IPS-18c (cell line): ENCODE results near the gene PKN2.

Source experiments
- H3K4me3 ChIP-seq: 2 replicates; pipeline ENCODE4 v1.7.0; 2013; ENCODE audit warnings: low read depth, mild to moderate bottlenecking, low read length, moderate library complexity; ENCODE audit not compliant: insufficient read depth
- H3K9me3 ChIP-seq: one replicate; pipeline ENCODE4 v1.6.1; 2013; ENCODE audit warnings: mild to moderate bottlenecking, low read length, moderate library complexity; ENCODE audit not compliant: control insufficient read depth, insufficient read depth

Gene PKN2

DNA sequence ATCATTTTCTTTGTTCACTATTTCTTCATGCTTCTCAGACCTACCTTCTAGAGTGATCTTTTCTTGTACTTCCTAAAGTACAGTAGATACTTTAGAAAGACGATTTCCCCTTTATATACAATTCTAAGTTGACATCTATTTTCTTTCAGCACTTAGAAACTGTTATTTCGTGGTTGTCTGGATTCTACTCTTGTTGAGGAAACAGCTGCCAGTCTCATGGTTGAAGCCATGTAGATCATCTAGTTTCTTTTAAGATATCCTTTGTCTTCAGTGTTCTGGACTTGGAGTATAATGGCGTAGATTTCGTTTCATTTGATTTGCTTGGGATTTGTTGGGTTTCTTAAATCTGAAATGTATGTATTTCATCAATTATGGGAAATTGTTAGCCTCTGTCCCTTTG, 67.6 kb downstream of the PKN2 start:
- Histone ChIP-seq H3K9me3 (no peaks in the 10 kb centered on the region), H3K4me3 (no peak overlapping the region)

DNA sequence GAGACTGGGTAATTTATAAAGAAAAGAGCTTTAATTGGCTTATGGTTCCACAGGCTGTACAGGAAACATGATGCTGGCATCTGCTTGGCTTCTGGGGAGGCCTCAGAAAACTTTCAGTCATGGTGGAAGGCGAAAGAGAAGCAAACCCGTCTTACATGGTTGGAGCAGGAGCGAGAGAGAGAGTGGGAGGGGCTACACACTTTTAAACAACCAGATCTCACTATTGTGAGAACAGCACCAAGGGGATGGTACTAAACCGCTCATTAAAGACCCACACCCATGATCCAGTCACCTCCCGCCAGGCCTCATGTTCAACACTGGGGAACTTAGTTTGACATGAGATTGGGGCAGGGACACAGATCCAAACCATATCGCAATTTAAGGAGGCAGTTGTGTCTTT, 69.4 kb downstream of the PKN2 start:
- Histone ChIP-seq H3K9me3 (no peaks in the 10 kb centered on the region), H3K4me3 (no peak overlapping the region)

DNA sequence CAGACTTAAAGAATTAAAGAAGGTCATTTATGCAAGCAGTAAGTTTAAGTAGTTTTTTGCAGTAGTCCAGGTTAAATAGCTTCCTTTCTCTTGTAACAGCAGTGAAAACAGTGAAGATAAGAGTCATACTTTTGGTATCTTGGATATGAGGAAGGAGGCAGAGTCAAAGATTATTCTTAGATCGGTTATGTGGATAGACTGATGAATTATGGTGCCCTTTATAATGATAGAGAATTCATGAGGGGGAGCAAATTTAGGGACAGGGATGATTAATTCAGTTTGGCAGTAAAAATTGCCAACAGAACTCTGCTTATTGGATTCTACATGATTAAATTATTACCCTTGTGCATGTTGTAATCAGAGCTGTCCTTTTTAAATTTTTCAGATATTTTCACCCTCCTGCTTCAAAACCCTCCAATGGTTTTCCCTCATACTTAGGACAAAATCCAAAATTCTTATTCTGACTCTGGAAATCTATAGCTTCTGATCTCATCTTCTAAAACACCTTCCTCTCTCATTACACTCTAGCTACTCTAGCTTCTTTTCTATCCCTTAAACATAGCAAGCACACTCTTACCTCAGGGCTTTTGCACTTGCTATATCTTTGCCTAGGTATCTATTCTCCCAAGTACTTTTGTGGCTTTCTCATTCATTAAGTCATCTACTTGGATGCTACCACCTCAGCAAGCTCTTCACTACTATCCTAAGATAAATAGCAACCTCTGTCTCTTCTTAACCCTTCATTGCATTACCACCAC, 79.8 kb downstream of the PKN2 start:
- Histone ChIP-seq H3K4me3 (no peak overlapping the region), H3K9me3 (peaks cover 2% of the 10 kb centered on the region)

DNA sequence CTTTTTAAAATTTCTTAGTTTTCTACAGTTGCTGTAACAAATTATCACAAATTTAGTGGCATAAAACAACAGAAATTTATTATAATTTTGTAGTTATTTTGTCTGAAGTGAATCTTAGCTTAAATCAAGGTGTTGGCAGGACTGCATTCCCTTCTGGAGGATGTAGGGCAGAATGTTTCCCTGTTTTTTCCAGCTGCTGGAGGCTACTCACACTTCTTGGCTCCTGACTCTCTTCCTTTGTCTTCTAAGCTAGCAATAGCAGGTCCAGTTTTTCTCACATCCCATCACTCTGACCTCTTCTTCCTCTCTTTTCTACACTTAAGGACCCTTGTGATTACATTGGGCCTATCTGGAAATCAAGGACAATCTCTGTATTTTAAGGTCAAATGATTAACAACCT, 84.1 kb downstream of the PKN2 start:
- Histone ChIP-seq H3K9me3 (peaks cover 2% of the 10 kb centered on the region), H3K4me3 (no peak overlapping the region)

DNA sequence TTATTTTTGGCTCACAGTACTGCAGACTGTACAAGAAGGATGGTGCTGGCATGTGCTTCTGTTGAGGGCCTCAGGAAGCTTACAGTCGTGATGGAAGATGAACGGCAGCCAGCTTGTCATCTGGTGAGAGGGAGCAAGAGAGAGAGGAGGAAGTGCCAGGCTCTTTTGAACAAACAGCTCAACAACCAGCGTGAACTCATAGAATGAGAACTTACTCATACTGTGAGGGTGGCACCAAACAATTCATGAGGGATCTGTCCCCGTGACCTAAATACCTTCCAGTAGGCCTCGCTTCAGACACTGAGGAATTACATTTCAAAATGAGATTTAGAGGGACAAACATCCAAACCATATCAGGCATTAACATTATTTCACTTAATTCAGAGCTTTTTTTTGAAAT, 84.7 kb downstream of the PKN2 start:
- no peak overlapping the region for H3K4me3 ChIP-seq

DNA sequence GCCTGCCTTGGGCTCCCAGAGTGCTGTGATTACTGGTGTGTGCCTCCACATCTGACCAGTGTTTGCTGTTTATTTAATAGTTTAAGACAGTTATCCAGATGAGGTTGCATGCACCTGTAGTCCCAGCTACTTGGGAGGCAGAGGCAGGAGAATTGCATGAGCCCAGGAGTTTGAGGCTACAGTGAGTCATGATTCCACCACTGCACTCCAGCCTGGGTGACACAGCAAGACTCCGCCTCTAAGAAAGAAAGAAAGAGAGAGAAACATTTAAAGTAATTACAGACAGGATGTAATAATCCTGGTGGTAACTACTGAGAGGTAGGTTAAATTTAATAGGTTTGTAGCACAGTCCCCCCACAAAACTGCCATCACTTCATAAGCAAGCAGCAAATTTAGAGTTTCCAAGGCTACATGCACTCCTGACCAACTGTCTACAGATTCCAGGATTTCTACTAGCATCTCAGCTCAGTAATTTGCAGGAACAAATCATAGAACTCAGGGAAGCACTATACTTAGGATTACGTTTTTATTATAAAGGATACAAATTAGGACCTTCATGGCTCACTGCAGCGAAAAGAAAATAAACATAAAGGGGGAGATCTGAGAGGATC, 89.6 kb downstream of the PKN2 start:
- no peak overlapping the region for H3K4me3 ChIP-seq

More for the DNA sequence above, 84.7 kb downstream of the PKN2 start:
- peaks cover 2% of the 10 kb centered on the region for H3K9me3 ChIP-seq

DNA sequence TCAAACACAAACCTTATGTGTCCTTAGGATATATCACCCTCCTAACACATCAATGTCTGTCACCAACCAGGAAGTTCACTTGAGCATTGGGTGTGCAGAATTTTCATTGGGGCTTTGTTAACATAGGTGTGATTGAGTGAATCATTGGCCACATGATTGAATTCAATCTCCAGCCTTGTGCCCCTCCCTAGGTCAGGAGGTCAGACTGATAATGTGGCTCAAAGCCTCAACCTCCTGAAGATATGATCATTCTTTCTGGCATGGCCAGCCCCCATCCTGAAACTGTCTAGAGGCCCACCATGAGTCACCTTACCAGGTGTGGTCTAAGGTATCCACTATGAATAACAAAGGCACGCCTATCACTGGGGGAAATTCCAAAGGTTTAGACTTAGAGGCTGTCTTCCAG, 90.1 kb downstream of the PKN2 start:
- H3K9me3 ChIP-seq: no peaks in the 10 kb centered on the region

More for the DNA sequence above, 89.6 kb downstream of the PKN2 start:
- H3K9me3 ChIP-seq: no peaks in the 10 kb centered on the region

DNA sequence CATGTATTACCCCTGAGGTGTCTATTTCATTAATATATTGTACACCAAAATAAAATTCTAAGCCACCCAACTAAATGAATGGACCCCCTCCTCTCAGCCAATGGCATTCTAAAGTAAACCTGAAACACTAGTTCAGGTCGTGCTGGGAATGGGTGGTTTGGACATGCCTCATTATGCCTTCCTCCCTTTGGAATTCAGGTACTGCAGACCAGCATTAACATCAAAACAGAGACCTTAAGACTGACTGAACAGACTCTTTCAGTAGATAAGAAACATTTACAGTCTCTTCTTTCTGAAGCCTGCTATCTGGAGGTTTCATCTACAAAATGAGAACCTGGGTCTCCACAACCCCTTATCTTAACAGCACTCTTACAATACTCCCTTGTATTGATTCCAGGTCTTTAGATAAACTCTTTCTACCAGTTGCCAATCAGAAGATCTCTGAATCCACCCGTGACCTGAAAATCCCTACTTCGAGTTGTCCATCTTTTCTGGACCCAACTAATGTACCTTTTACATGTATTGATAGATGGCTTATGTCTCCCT, 93.6 kb downstream of the PKN2 start:
- Histone ChIP-seq H3K9me3 (no peaks in the 10 kb centered on the region), H3K4me3 (no peak overlapping the region)

More for the DNA sequence above, 90.1 kb downstream of the PKN2 start:
- H3K4me3 ChIP-seq: no peak overlapping the region

DNA sequence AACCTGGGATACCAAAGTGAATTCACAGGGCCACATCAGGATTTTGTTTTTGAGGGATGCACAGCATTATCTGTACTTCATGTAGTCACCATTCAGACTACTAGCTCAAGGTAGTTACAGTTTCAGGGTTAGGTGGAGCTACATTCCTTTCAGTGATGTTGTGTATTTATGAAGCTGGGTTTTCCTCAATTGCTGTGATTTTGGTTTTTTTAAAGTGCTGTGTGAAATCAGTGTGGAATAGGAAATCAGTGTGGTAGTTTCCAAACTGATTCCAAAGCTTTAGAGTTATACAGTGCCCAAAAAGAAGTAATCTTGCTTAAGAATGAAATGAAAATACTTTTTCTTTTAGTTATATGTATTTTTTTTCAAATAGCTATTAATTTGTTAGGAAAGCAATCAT, 95.8 kb downstream of the PKN2 start:
- H3K9me3 ChIP-seq: no peaks in the 10 kb centered on the region
- no peak overlapping the region for H3K4me3 ChIP-seq

DNA sequence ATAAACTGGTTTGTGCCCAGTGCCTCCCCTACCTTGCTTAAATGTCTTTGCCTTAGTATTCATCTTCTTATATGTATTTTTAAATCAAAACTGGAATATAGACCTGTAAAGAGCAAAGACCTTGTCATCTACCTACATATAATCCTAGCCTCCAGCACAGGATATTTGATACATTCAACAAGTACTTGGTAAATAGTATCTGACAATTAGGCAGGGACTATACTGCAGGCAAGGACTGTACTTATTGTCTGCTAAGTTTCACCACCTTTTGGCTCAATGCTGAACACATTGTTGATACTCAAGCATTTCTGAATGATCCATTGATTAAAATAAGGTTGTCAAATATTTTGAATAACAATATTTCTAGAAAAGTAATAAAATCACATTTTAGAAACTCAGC, 96.4 kb downstream of the PKN2 start:
- Histone ChIP-seq H3K4me3 (no peak overlapping the region), H3K9me3 (no peaks in the 10 kb centered on the region)

DNA sequence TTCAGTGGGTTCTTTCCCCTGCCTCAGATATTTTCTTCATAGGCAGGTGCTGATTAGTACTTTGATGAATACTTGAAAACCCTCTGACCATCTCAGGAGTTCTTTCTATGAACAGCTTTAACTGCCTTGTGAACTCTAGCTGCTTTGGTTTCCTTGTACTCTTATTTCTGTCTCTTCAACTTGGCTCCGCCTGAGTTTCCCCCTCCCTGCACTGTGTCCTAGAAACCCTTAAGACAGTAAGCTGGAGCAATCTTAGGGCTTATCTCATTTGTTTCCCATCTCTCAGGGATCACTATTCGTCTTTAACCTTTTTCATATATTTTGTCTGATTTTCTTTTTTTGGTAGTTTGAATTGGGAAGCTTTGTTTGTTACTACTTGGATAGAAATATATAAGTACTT, 99.1 kb downstream of the PKN2 start:
- Histone ChIP-seq H3K9me3 (no peaks in the 10 kb centered on the region), H3K4me3 (no peak overlapping the region)

DNA sequence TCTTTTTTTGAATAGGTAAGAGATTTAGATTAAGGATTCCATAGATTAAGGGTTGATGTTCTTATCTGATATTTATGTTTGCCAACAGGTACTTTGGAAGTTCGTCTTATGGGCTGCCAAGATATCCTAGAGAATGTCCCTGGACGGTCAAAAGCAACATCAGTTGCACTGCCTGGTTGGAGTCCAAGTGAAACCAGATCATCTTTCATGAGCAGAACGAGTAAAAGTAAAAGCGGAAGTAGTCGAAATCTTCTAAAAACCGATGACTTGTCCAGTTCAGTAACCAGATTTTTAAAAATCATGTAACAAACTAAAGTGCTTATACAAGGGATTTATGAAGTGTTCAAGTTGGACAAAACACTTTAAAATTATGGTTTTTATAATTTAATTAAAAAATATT, 100.5 kb downstream of the PKN2 start:
- Histone ChIP-seq H3K4me3 (no peak overlapping the region), H3K9me3 (no peaks in the 10 kb centered on the region)

DNA sequence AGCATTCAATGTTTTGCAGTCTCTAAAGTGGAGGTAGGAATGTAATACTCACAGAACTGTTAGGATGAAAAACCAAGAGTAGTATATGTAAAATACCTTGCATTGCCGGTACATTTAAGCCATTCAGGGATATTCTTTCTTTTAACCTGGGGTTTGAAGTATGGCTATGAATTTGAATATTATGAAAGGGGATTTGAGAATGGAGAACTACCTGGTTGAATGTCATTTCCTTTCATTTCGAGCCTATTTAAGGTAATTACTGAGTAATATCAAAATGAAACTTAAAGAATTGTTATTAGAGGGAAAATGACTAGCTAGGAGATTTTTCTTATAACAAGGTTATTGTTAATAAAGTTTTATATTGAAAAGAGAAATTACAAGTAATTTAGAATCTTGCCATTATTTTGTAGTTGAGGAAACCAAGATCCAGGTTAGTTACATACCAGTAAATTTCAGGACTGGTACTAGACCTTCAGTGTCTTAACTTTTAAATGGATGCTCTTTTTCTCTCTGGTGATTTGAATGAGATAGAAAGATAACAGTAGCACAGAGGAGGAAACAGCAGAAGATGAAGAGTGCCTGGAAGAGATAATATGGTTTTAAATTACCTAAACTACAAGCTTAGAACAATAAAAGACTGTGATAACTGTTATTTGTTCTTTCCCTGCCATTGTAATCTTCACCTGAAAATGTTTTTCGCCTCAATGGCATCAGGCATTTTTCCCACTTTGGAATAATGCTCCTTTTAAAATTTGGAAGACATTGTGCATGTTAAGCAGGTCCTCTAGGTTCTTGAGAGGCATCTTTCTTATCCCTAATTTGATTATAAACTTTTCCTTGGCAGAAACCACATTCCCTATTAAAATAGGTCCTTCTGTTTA, 103.2 kb downstream of the PKN2 start:
- Histone ChIP-seq H3K9me3 (no peaks in the 10 kb centered on the region), H3K4me3 (no peak overlapping the region)

DNA sequence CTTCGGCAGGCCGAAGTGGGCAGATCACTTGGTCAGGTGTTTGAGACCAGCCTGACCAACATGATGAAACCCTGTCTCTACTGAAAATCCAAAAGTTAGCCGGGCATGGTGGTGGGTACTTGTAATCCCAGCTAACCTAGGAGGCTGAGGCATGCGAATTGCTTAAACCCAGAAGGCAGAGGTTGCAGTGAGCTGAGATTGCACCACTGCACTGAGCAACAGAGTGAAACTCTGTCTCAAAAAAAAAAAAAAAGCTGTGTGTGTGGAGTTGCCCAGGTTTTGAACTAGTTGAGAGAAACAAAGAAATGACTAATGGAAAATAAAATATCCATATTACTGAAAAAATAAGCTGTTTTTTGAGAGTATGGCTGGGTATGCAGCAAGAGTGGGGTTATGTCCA, 107.1 kb downstream of the PKN2 start:
- H3K9me3 ChIP-seq: no peaks in the 10 kb centered on the region
- no peak overlapping the region for H3K4me3 ChIP-seq

DNA sequence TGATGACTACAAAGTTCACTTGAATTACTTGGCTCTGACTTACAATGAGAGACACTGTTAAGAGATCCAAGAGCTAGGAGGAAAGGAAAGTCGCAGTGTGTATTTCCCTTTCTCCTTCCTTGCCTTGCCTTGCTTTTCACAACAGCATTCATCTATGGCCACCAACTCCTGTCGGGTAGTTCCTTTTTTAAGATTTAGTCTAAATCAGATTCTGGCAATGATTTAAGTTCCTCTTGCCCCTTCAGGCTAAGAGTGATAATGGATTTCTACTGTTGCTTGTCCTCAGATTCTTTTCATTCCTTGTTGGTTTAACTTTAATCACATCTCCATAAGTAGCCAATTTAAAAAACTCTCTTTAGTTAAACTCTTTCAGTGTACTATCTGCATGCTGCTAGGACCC, 115.4 kb downstream of the PKN2 start:
- Histone ChIP-seq H3K4me3 (no peak overlapping the region), H3K9me3 (no peaks in the 10 kb centered on the region)

DNA sequence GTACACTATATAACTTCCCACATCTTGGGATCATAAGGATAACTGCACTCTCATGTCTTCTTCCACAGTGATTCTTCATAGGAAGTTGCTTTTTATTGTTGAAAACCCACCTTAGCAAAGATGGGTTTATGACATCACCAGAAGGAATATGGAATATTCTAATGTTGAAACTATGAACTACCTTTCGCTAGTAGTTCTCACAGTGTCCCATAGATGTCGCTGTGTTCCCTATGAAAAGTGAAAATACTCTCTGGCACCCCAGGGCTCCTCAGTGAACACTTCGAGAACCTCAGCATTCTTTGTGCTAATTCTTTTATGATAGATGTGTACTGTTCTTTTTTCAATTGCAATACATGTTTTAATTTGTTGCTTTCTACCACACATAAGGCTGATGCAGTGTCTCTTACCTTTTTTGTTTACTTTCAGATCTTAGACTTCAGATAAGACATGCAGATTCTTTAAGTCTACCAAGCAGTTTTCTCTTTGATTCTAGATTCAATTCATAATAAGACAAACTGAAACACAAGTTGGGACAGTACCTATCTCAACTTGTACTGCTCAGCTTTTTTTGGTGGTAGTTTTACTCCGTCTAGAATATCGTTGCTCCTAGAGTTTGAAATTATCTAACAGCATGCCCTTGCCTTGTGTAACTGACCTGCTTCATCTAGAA, 116.4 kb downstream of the PKN2 start:
- no peak overlapping the region for H3K4me3 ChIP-seq
- no peaks in the 10 kb centered on the region for H3K9me3 ChIP-seq

DNA sequence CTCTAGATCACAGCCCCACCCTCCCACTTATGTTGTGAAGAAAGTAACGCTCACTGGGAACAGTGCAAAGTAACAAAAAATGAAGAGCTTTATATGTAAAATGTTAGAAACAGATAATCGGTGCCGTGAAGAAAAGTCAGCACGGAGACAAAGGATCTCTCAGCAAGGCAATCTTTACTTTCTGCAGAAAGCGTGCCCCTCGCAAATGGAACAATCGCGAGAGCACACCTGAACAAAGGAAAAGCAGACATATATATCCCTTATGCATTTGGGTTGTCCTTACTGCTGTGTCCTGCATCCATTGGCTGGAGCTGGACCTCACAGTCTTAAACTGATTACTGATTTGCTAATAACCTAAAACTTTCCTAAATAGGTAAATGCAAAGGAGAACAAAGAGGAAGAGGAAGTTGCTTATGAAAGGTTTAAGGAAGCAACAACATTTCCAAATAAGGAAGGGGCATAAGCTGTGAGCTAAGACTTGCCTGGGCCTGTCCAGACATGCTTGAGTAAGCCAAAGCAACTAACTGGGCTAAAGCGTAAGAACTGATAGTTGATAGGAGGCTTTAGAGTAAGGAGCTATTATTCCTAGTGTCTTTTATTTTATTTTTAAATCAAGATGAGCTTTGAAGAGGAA, 117.6 kb downstream of the PKN2 start:
- no peak overlapping the region; the same call in 1 of the 2 replicates for H3K4me3 ChIP-seq

More for the DNA sequence above, 117.6 kb downstream of the PKN2 start:
- no peaks in the 10 kb centered on the region for H3K9me3 ChIP-seq
